Tibial artery (tissue), 4 donors: ENCODE data around the gene ZNF354C.

Source experiments
- DNase-seq, 2 donors: peaks; one replicate each; pipeline ENCODE4 v3.0.0-alpha.2; 2019
- H3K27ac ChIP-seq, 2 donors: fragments of 200-600 bp; sonication (generic) in 1 of 2; 1 replicate in 1 of 2; 2 replicates in 1 of 2; pipeline ENCODE4 v1.5.1; 2018 to 2019; ENCODE audit warnings: mild to moderate bottlenecking in 1 of 2
- H3K27me3 ChIP-seq, 2 donors: fragments of 200-600 bp; sonication (generic) in 1 of 2; one replicate each; pipeline versions ENCODE4 v1.5.1 to v1.6.0; 2016 to 2019
- H3K36me3 ChIP-seq, 3 donors: fragments of 200-600 bp; sonication (generic) in 2 of 3; one replicate each; pipeline ENCODE4 v1.5.1; 2016 to 2019; ENCODE audit warnings: mild to moderate bottlenecking in 2 of 3
- H3K4me1 ChIP-seq, 4 donors: fragments of 200-600 bp; sonication (generic) in 2 of 4; 1 replicate in 3 of 4; 2 replicates in 1 of 4; pipeline ENCODE4 v1.5.1; 2016 to 2019
- H3K4me3 ChIP-seq, 2 donors: fragments of 200-600 bp; sonication (generic) in 1 of 2; 1 replicate in 1 of 2; 2 replicates in 1 of 2; pipeline ENCODE4 v1.5.1; 2018 to 2019; ENCODE audit warnings: mild to moderate bottlenecking in 2 of 2
- H3K9me3 ChIP-seq, 3 donors: fragments of 200-600 bp; sonication (generic) in 1 of 3; one replicate each; pipeline ENCODE4 v1.5.1; 2016 to 2019
- CTCF ChIP-seq, 2 experiments: fragments of 200-600 bp in 1 of 2; fragments of 450-650 bp in 1 of 2; IDR thresholded peaks; one replicate each; pipeline ENCODE4 v1.5.1; 2017 to 2019; ENCODE audit warnings: antibody characterized with exemption in 2 of 2, mild to moderate bottlenecking in 1 of 2, moderate library complexity in 1 of 2
- intact Hi-C: fragments of 100-400 bp; cut with DNase I; formaldehyde crosslinking; loops from one replicate; pipeline ENCODE4 v1.15.0; 2023; ENCODE audit warnings: low total_unique reads

ZNF354C gene

GRCh38 chr5:179110528-179110927, 50.4 kb downstream of the ZNF354C start:
- peaks cover 23 to 37% (median 26%) of the 10 kb centered on the region in 3 donors for H3K36me3 ChIP-seq
- DNase-seq, result no peak
- no peaks in the 10 kb centered on the region for H3K27me3 ChIP-seq
- peaks cover 14 to 87% (median 65%) of the 10 kb centered on the region in 3 donors for H3K9me3 ChIP-seq
- H3K27ac ChIP-seq, result no peak overlapping the region
- intact Hi-C loops, result no loop called here
- H3K4me3 ChIP-seq, result no peak overlapping the region
- TF ChIP-seq CTCF (IDR thresholded peaks at IDR 0.05), result no peak
- H3K4me1 ChIP-seq, result no peaks in the 10 kb centered on the region

GRCh38 chr5:179111267-179112207, 51.4 kb downstream of the ZNF354C start:
- intact Hi-C loops, result no loop called here
- no peak overlapping the region for H3K4me3 ChIP-seq
- no peaks in the 10 kb centered on the region for H3K27me3 ChIP-seq
- TF ChIP-seq CTCF (IDR thresholded peaks at IDR 0.05), result no peak
- peaks cover 23 to 47% (median 36%) of the 10 kb centered on the region in 3 donors for H3K36me3 ChIP-seq
- H3K9me3 ChIP-seq, result peaks cover 14 to 97% (median 71%) of the 10 kb centered on the region in 3 donors
- no peaks in the 10 kb centered on the region for H3K4me1 ChIP-seq
- DNase-seq, result peak in 1 of 2 donors; percentile 16
- no peak overlapping the region for H3K27ac ChIP-seq

GRCh38 chr5:179112469-179113142, 52.4 kb downstream of the ZNF354C start:
- no peaks in the 10 kb centered on the region for H3K4me1 ChIP-seq
- peaks cover 23 to 49% (median 47%) of the 10 kb centered on the region in 3 donors for H3K36me3 ChIP-seq
- H3K27me3 ChIP-seq, result no peaks in the 10 kb centered on the region
- TF ChIP-seq CTCF (IDR thresholded peaks at IDR 0.05), result no peak
- peaks cover 14 to 95% (median 71%) of the 10 kb centered on the region in 3 donors for H3K9me3 ChIP-seq
- H3K4me3 ChIP-seq, result no peak overlapping the region
- DNase-seq, result peak in 1 of 2 donors; percentile 23
- no peak overlapping the region for H3K27ac ChIP-seq
- intact Hi-C loops, result no loop called here

GRCh38 chr5:179113143-179113530, 53.0 kb downstream of the ZNF354C start:
- Histone ChIP-seq H3K27me3 (no peaks in the 10 kb centered on the region), H3K9me3 (peaks cover 14 to 89% (median 66%) of the 10 kb centered on the region in 3 donors), H3K36me3 (peaks cover 23 to 50% (median 49%) of the 10 kb centered on the region in 3 donors), H3K4me1 (no peaks in the 10 kb centered on the region), H3K27ac (no peak overlapping the region), H3K4me3 (no peak overlapping the region)
- TF ChIP-seq CTCF (IDR thresholded peaks at IDR 0.05), result no peak
- DNase-seq, result peak in 1 of 2 donors; percentile 13
- intact Hi-C loops, result no loop called here

GRCh38 chr5:179113945-179114641, 53.9 kb downstream of the ZNF354C start:
- H3K4me1 ChIP-seq, result no peaks in the 10 kb centered on the region

More at GRCh38 chr5:179113945-179114641, 53.9 kb downstream of the ZNF354C start:
- DNase-seq, result peak in 1 of 2 donors; percentile 21
- Histone ChIP-seq H3K27me3 (no peaks in the 10 kb centered on the region), H3K36me3 (peaks cover 23 to 54% (median 50%) of the 10 kb centered on the region in 3 donors), H3K9me3 (peaks cover 14 to 80% (median 63%) of the 10 kb centered on the region in 3 donors), H3K27ac (no peak overlapping the region), H3K4me3 (no peak overlapping the region)
- no peak for TF ChIP-seq CTCF (IDR thresholded peaks at IDR 0.05)
- intact Hi-C loops, result no loop called here
